Measurements from ENCODE around the gene CDK5RAP3. TPM values are rescaled to one million over a fixed set of nuclear protein-coding genes. Genes with fewer than 3 reads are reported as not detected.

The CDK5RAP3 gene
- total RNA-seq, 1 experiment from 2014 or later: 128 TPM

- TF ChIP-seq, protein P1, sequence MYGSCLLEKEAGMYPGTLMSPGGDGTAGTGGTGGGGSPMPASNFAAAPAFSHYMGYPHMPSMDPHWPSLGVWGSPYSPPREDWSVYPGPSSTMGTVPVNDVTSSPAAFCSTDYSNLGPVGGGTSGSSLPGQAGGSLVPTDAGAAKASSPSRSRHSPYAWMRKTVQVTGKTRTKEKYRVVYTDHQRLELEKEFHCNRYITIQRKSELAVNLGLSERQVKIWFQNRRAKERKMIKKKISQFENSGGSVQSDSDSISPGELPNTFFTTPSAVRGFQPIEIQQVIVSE (CRISPR knock-in tag; IDR thresholded peaks at IDR 0.05; ENCODE audit: borderline replicate concordance): no peak
- TF ChIP-seq OVOL2 (CRISPR knock-in tag; IDR thresholded peaks at IDR 0.05; ENCODE audit: borderline replicate concordance): no peak
- no peak for TF ChIP-seq ERG (CRISPR knock-in tag; IDR thresholded peaks at IDR 0.05)
- TF ChIP-seq ZNF138 (CRISPR knock-in tag; conservative IDR thresholded peaks at IDR 0.05): no peak
- no peak for TF ChIP-seq ARID4B (CRISPR knock-in tag; IDR thresholded peaks at IDR 0.05; ENCODE audit: borderline replicate concordance)
- no peak for TF ChIP-seq NR3C1 (CRISPR knock-in tag; conservative IDR thresholded peaks at IDR 0.05; ENCODE audit: low read depth)
- no peak for TF ChIP-seq ZBTB43 (CRISPR knock-in tag; IDR thresholded peaks at IDR 0.05)
- TF ChIP-seq ZNF232 (CRISPR knock-in tag; IDR thresholded peaks at IDR 0.05): no peak
- TF ChIP-seq, protein P2, sequence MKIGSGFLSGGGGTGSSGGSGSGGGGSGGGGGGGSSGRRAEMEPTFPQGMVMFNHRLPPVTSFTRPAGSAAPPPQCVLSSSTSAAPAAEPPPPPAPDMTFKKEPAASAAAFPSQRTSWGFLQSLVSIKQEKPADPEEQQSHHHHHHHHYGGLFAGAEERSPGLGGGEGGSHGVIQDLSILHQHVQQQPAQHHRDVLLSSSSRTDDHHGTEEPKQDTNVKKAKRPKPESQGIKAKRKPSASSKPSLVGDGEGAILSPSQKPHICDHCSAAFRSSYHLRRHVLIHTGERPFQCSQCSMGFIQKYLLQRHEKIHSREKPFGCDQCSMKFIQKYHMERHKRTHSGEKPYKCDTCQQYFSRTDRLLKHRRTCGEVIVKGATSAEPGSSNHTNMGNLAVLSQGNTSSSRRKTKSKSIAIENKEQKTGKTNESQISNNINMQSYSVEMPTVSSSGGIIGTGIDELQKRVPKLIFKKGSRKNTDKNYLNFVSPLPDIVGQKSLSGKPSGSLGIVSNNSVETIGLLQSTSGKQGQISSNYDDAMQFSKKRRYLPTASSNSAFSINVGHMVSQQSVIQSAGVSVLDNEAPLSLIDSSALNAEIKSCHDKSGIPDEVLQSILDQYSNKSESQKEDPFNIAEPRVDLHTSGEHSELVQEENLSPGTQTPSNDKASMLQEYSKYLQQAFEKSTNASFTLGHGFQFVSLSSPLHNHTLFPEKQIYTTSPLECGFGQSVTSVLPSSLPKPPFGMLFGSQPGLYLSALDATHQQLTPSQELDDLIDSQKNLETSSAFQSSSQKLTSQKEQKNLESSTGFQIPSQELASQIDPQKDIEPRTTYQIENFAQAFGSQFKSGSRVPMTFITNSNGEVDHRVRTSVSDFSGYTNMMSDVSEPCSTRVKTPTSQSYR (CRISPR knock-in tag; IDR thresholded peaks at IDR 0.05): no peak
- TF ChIP-seq, protein P3, sequence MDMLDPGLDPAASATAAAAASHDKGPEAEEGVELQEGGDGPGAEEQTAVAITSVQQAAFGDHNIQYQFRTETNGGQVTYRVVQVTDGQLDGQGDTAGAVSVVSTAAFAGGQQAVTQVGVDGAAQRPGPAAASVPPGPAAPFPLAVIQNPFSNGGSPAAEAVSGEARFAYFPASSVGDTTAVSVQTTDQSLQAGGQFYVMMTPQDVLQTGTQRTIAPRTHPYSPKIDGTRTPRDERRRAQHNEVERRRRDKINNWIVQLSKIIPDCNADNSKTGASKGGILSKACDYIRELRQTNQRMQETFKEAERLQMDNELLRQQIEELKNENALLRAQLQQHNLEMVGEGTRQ (CRISPR knock-in tag; IDR thresholded peaks at IDR 0.05): no peak
- no peak for TF ChIP-seq ATF1 (CRISPR knock-in tag; IDR thresholded peaks at IDR 0.05)
- TF ChIP-seq GRHL2 (CRISPR knock-in tag; IDR thresholded peaks at IDR 0.05; ENCODE audit: insufficient replicate concordance, severe bottlenecking): no peak
- TF ChIP-seq, protein P4, sequence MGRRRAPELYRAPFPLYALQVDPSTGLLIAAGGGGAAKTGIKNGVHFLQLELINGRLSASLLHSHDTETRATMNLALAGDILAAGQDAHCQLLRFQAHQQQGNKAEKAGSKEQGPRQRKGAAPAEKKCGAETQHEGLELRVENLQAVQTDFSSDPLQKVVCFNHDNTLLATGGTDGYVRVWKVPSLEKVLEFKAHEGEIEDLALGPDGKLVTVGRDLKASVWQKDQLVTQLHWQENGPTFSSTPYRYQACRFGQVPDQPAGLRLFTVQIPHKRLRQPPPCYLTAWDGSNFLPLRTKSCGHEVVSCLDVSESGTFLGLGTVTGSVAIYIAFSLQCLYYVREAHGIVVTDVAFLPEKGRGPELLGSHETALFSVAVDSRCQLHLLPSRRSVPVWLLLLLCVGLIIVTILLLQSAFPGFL (CRISPR knock-in tag; IDR thresholded peaks at IDR 0.05; ENCODE audit: borderline replicate concordance): no peak
- TF ChIP-seq, protein P5, sequence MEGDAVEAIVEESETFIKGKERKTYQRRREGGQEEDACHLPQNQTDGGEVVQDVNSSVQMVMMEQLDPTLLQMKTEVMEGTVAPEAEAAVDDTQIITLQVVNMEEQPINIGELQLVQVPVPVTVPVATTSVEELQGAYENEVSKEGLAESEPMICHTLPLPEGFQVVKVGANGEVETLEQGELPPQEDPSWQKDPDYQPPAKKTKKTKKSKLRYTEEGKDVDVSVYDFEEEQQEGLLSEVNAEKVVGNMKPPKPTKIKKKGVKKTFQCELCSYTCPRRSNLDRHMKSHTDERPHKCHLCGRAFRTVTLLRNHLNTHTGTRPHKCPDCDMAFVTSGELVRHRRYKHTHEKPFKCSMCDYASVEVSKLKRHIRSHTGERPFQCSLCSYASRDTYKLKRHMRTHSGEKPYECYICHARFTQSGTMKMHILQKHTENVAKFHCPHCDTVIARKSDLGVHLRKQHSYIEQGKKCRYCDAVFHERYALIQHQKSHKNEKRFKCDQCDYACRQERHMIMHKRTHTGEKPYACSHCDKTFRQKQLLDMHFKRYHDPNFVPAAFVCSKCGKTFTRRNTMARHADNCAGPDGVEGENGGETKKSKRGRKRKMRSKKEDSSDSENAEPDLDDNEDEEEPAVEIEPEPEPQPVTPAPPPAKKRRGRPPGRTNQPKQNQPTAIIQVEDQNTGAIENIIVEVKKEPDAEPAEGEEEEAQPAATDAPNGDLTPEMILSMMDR (IDR thresholded peaks at IDR 0.05): no peak
- no peak for TF ChIP-seq AFF4 (CRISPR knock-in tag; IDR thresholded peaks at IDR 0.05; ENCODE audit: borderline replicate concordance)
- TF ChIP-seq FOXK1 (CRISPR knock-in tag; IDR thresholded peaks at IDR 0.05): no peak
- no peak for TF ChIP-seq GABPB1 (CRISPR knock-in tag; IDR thresholded peaks at IDR 0.05)
- Mint-ChIP-seq H3K4me1 (peaks cover 47% of the 10 kb centered on the region), H3K27me3 (ENCODE audit: low read depth) (no peaks in the 10 kb centered on the region), H3K4me3 (no peak overlapping the region), H3K9me3 (no peaks in the 10 kb centered on the region), H3K36me3 (no peaks in the 10 kb centered on the region), H3K27ac (no peak overlapping the region)
- DNase-seq (ENCODE audit: low spot score) (no peak), ATAC-seq (no peak)
- POLR2A ChIA-PET: interaction anchor here (0.5 kb wide), 1 partner anchor 614 kb away, joined by 3 read pairs; no protein-coding TSS in a partner anchor
- CTCF ChIA-PET: interaction anchor here (1.1 to 3.1 kb wide), 6 partner anchors 8 to 153 kb away, joined by 3 to 25 read pairs (median 6); partner anchors contain the start of gene SCRN2
These were observed 23.1 kb downstream of the CDK5RAP3 start for GRCh38 chr17:47993964-47994363.

Data from WTC11 (cell line).